ENCODE data around the gene FBXO47. TPM values are rescaled to one million over a fixed set of nuclear protein-coding genes. Genes with fewer than 3 reads are reported as not detected.
"Not testable (repeated sequence)": the region's sequence is repeated elsewhere in the genome, so short reads cannot be mapped to it uniquely, and the experiment has no call there.

FBXO47 gene
- total RNA-seq, 2 experiments from 2014 or later, result 0.14 to 0.15 TPM

GRCh38 chr17:38940404-38940803 is 26.8 kb downstream of the FBXO47 start:
- DNase-seq, result no peak
- no peak overlapping the region for H3K4me3 Mint-ChIP-seq
- no peak overlapping the region for H3K27ac Mint-ChIP-seq
- H3K36me3 Mint-ChIP-seq (ENCODE audit: low read depth), result no peaks in the 10 kb centered on the region
- intact Hi-C loops (cut with micrococcal nuclease), result no loop called here
- CTCF ChIA-PET, result interaction anchor here (0.6 to 1.4 kb wide), 2 partner anchors 16 to 122 kb away, joined by 4 to 5 read pairs; no protein-coding TSS in a partner anchor
- H3K27me3 Mint-ChIP-seq (ENCODE audit: low read depth), result no peaks in the 10 kb centered on the region
- H3K4me1 Mint-ChIP-seq (ENCODE audit: low read depth), result peaks cover 13% of the 10 kb centered on the region
- H3K9me3 Mint-ChIP-seq, result no peaks in the 10 kb centered on the region

- Mint-ChIP-seq H3K4me3 (no peak overlapping the region), H3K27ac (no peak overlapping the region), H3K27me3 (ENCODE audit: low read depth) (no peaks in the 10 kb centered on the region), H3K4me1 (ENCODE audit: low read depth) (peaks cover 13% of the 10 kb centered on the region), H3K9me3 (no peaks in the 10 kb centered on the region), H3K36me3 (ENCODE audit: low read depth) (no peaks in the 10 kb centered on the region)
- CTCF ChIA-PET, result interaction anchor here (0.6 to 1.4 kb wide), 2 partner anchors 16 to 121 kb away, joined by 4 to 5 read pairs; no protein-coding TSS in a partner anchor
- no peak for DNase-seq
- intact Hi-C loops (cut with micrococcal nuclease), result no loop called here
Observed at GRCh38 chr17:38939987-38940386, 27.2 kb downstream of the FBXO47 start.

DNA sequence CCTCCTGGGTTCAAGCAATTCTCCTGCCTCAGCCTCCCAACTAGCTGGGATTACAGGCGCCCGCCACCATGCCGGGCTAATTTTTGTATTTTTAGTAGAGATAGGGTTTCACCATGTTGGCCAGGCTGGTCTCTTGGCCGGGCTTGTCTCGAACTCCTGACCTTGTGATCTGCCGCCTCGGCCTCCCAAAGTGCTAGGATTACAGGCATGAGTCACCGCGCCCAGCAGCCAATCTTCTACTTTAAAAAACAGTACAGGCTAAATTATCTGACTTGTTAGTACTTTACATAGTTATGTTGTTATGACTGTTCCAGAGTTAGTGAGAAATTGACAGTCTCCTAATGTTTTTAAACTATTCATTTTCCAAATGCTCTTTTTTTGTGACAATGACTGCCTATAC is 33.2 kb downstream of the FBXO47 start:
- H3K9me3 Mint-ChIP-seq; intact Hi-C loops (cut with micrococcal nuclease); H3K27ac Mint-ChIP-seq; H3K4me3 Mint-ChIP-seq; H3K4me1 Mint-ChIP-seq (ENCODE audit: low read depth); H3K27me3 Mint-ChIP-seq (ENCODE audit: low read depth); H3K36me3 Mint-ChIP-seq (ENCODE audit: low read depth); DNase-seq: not testable (repeated sequence)
- CTCF ChIA-PET, result interaction anchor here (0.6 kb wide), 1 partner anchor 65 kb away, joined by 4 read pairs; no protein-coding TSS in a partner anchor

GRCh38 chr17:38930782-38931181 is 36.4 kb downstream of the FBXO47 start:
- intact Hi-C loops (cut with micrococcal nuclease); H3K27ac Mint-ChIP-seq; H3K9me3 Mint-ChIP-seq; H3K36me3 Mint-ChIP-seq (ENCODE audit: low read depth); H3K4me3 Mint-ChIP-seq; H3K27me3 Mint-ChIP-seq (ENCODE audit: low read depth); CTCF ChIA-PET; DNase-seq: not testable (repeated sequence)
- H3K4me1 Mint-ChIP-seq (ENCODE audit: low read depth), result peaks cover 13% of the 10 kb centered on the region

DNA sequence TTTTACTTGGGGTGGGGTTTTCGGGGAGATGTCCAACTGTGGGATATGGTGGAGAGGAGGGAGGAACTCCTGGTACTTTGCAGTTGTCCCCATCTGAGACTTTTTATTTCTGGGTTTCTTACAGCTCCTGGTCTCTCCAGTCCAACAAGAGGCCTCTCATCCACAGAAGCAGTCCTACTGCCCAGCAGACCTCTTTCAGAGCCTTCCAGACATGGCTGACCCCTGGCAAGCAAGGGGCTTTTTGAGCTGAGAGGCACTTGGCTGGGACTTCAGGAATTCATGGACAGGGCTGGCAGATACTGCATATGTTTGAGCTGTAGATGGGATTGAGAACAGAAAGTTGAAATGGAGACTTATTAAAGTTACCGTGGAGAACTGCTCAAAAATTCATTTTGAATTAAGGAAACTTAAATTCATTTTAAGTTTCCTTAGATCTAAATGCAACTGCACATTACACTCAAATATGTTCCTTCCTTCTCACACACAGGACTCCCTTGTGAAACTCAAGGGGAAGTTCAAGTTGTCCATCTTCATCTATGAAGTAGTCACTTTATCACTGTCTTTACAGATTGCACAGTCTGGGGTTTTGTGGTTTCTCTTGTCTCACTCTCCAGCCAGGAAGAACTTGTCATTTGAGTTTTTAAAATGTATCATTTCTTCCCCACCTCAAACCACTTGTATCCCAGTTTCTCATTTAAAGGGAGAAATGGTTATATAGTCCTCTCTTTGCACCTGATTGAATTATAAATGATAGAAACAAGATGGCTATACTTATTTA is 40.7 kb downstream of the FBXO47 start:
- no peak overlapping the region for H3K4me3 Mint-ChIP-seq

GRCh38 chr17:38925263-38925995 is 41.8 kb downstream of the FBXO47 start, which contains the start of gene LASP1NB:
LASP1NB (plus strand) TSS chr17:38925614.
- H3K4me1 Mint-ChIP-seq (ENCODE audit: low read depth), result peaks cover 36% of the 10 kb centered on the region
- no peaks in the 10 kb centered on the region for H3K36me3 Mint-ChIP-seq (ENCODE audit: low read depth)
- intact Hi-C loops (cut with micrococcal nuclease), result no loop called here
- H3K4me3 Mint-ChIP-seq, result no peak within 1 kb of the TSS
- H3K27ac Mint-ChIP-seq, result peak within 1 kb of the TSS; percentile 46
- CTCF ChIA-PET, result interaction anchor here (0.7 to 3.5 kb wide), 11 partner anchors 8 to 131 kb away, joined by 3 to 22 read pairs (median 5); partner anchors contain the start of gene RPL23
- no peaks in the 10 kb centered on the region for H3K9me3 Mint-ChIP-seq
- peak; percentile 72 for DNase-seq
- H3K27me3 Mint-ChIP-seq (ENCODE audit: low read depth), result no peaks in the 10 kb centered on the region

More for the DNA sequence above, 40.7 kb downstream of the FBXO47 start:
- intact Hi-C loops (cut with micrococcal nuclease), result loop anchor here (1.0 to 2.0 kb wide), 3 partner anchors 16 to 55 kb away; no protein-coding TSS in a partner anchor
- Mint-ChIP-seq H3K9me3 (no peaks in the 10 kb centered on the region), H3K27ac (peak overlapping the region; percentile 46), H3K4me1 (ENCODE audit: low read depth) (peaks cover 33% of the 10 kb centered on the region), H3K27me3 (ENCODE audit: low read depth) (no peaks in the 10 kb centered on the region), H3K36me3 (ENCODE audit: low read depth) (no peaks in the 10 kb centered on the region)
- CTCF ChIA-PET, result interaction anchor here (0.8 to 3.5 kb wide), 3 partner anchors 54 to 58 kb away, joined by 3 to 22 read pairs (median 5); no protein-coding TSS in a partner anchor
- DNase-seq, result peak; percentile 39

- Mint-ChIP-seq H3K27ac (no peak overlapping the region), H3K4me1 (ENCODE audit: low read depth) (peaks cover 36% of the 10 kb centered on the region), H3K9me3 (no peaks in the 10 kb centered on the region), H3K4me3 (no peak overlapping the region), H3K27me3 (ENCODE audit: low read depth) (no peaks in the 10 kb centered on the region), H3K36me3 (ENCODE audit: low read depth) (peaks cover 8% of the 10 kb centered on the region)
- DNase-seq, result no peak
- intact Hi-C loops (cut with micrococcal nuclease), result no loop called here
- CTCF ChIA-PET, result interaction anchor here (0.7 to 1.2 kb wide), 6 partner anchors 10 to 498 kb away, joined by 3 to 4 read pairs (median 3); partner anchors contain the start of gene FBXO47
Observed at GRCh38 chr17:38922538-38923297, 44.5 kb downstream of the FBXO47 start.

DNA sequence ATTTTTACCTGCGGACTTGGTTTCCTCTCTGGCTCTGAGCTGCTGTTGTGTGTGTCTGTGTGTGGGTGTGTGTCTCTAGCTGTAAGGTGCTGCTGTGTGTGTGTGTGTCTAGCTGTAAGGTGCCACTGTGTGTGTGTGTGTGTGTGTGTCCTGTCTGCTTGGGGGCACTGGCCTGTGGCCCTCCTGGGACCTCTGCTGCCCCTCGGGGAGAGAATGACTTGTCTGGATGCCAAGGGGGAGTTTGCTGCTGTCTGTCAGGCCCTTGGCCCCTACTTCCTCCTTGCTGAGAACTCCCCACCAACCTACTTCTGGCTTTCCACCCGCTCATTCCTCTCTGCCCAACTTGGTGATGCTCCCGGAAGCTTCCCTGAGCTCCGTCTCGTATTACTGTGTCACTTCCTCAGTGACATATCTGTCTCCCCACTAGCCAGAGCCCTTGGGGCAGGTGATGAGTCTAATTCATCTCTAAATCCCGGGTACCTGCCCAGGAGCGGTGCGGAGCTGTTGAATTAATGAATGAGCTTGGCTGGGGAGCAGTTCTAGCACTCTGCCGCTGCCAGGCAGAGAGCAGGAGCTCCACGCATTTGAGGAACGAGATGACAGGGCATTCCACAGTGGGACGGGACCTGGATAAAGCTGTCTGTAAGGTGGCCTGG is 45.3 kb downstream of the FBXO47 start:
- DNase-seq, result no peak
- peak overlapping the region; percentile 61 for H3K27ac Mint-ChIP-seq
- no peak overlapping the region for H3K4me3 Mint-ChIP-seq
- H3K4me1 Mint-ChIP-seq (ENCODE audit: low read depth), result peaks cover 32% of the 10 kb centered on the region
- no peaks in the 10 kb centered on the region for H3K27me3 Mint-ChIP-seq (ENCODE audit: low read depth)
- H3K36me3 Mint-ChIP-seq (ENCODE audit: low read depth), result peaks cover 10% of the 10 kb centered on the region
- no peaks in the 10 kb centered on the region for H3K9me3 Mint-ChIP-seq
- intact Hi-C loops (cut with micrococcal nuclease), result no loop called here
- CTCF ChIA-PET, result no interaction called here

- Mint-ChIP-seq H3K27me3 (ENCODE audit: low read depth) (no peaks in the 10 kb centered on the region), H3K27ac (no peak overlapping the region), H3K9me3 (no peaks in the 10 kb centered on the region), H3K4me3 (no peak overlapping the region), H3K36me3 (ENCODE audit: low read depth) (peaks cover 14% of the 10 kb centered on the region), H3K4me1 (ENCODE audit: low read depth) (peaks cover 21% of the 10 kb centered on the region)
- CTCF ChIA-PET, result interaction anchor here (0.6 kb wide), 1 partner anchor 64 kb away, joined by 3 read pairs; no protein-coding TSS in a partner anchor
- DNase-seq, result no peak
- intact Hi-C loops (cut with micrococcal nuclease), result no loop called here
Observed at GRCh38 chr17:38920374-38921291, 46.6 kb downstream of the FBXO47 start.

GRCh38 chr17:38919316-38920078 is 47.7 kb downstream of the FBXO47 start:
- intact Hi-C loops (cut with micrococcal nuclease), result no loop called here
- Mint-ChIP-seq H3K27me3 (ENCODE audit: low read depth) (no peaks in the 10 kb centered on the region), H3K4me3 (no peak overlapping the region), H3K36me3 (ENCODE audit: low read depth) (peaks cover 15% of the 10 kb centered on the region), H3K4me1 (ENCODE audit: low read depth) (peaks cover 11% of the 10 kb centered on the region), H3K9me3 (no peaks in the 10 kb centered on the region), H3K27ac (no peak overlapping the region)
- CTCF ChIA-PET, result interaction anchor here (2.1 kb wide), 1 partner anchor 22 kb away, joined by 6 read pairs; no protein-coding TSS in a partner anchor
- no peak for DNase-seq

Measured in activated naive CD4-positive, alpha-beta T cell treated with anti-CD3 and anti-CD28 coated beads for 36 hours (primary cell).